Activated naive CD8-positive, alpha-beta T cell treated with anti-CD3 and anti-CD28 coated beads, Interleukin-2, amount 50 U/mL, for 24 hours (primary cell): Measurements from ENCODE around the gene MRPL41.
"Not testable (repeated sequence)": the region's sequence is repeated elsewhere in the genome, so short reads cannot be mapped to it uniquely, and the experiment has no call there.

Source experiments
- ATAC-seq: fragments of 150-1000 bp; cut with Tn5 transposase; one replicate; pipeline ENCODE4 v1.10.0; 2021
- DNase-seq: peaks from one replicate; pipeline ENCODE4 v3.0.0; 2021
- H3K27ac Mint-ChIP-seq: one replicate; pipeline ENCODE4 v1.8.0; 2021; ENCODE audit warnings: mild to moderate bottlenecking, mixed read lengths
- H3K27me3 Mint-ChIP-seq: one replicate; pipeline ENCODE4 v1.8.0; 2021; ENCODE audit warnings: mixed read lengths
- H3K36me3 Mint-ChIP-seq: one replicate; pipeline ENCODE4 v1.8.0; 2021; ENCODE audit warnings: low read depth, mixed read lengths
- H3K4me1 Mint-ChIP-seq: one replicate; pipeline ENCODE4 v1.8.0; 2021; ENCODE audit warnings: mixed read lengths
- H3K4me3 Mint-ChIP-seq: one replicate; pipeline ENCODE4 v1.8.0; 2021; ENCODE audit warnings: mild to moderate bottlenecking, moderate library complexity, mixed read lengths
- H3K9me3 Mint-ChIP-seq: one replicate; pipeline ENCODE4 v1.8.0; 2021; ENCODE audit warnings: mixed read lengths

MRPL41 gene

DNA sequence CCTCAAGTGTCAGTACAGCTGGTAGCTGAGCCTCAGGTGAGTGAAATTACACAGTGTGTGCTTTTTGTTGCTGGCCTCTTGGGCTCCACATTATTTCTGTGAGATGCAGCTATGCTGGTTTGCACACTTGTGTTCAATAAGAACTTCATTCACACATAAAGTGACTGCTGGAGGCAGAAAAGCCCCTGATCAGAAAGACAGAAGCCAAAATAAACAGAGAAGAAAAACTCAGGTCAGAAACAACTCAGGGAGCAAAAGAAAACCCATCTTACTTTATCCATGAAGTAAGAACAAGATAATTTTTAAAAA is 16.6 kb upstream of the MRPL41 start:
- Mint-ChIP-seq H3K4me1 (peaks cover 28% of the 10 kb centered on the region), H3K27me3 (no peaks in the 10 kb centered on the region), H3K9me3 (peaks cover 8% of the 10 kb centered on the region), H3K4me3 (no peak overlapping the region), H3K27ac (peak overlapping the region; percentile 67), H3K36me3 (peaks cover 12% of the 10 kb centered on the region)
- DNase-seq (no peak), ATAC-seq (no peak)

- Mint-ChIP-seq H3K27ac (peak overlapping the region; percentile 82), H3K36me3 (peaks cover 12% of the 10 kb centered on the region), H3K4me1 (peaks cover 25% of the 10 kb centered on the region)
- peak; percentile 14 for ATAC-seq
- H3K27me3 Mint-ChIP-seq, H3K9me3 Mint-ChIP-seq, H3K4me3 Mint-ChIP-seq, DNase-seq: not testable (repeated sequence)
Observed at GRCh38 chr9:137536594-137537131, 15.0 kb upstream of the MRPL41 start.

GRCh38 chr9:137538058-137538457 is 13.6 kb upstream of the MRPL41 start:
- peaks cover 25% of the 10 kb centered on the region for H3K4me1 Mint-ChIP-seq
- no peak overlapping the region for H3K27ac Mint-ChIP-seq
- DNase-seq (no peak), ATAC-seq (no peak)
- no peaks in the 10 kb centered on the region for H3K27me3 Mint-ChIP-seq
- no peak overlapping the region for H3K4me3 Mint-ChIP-seq
- H3K9me3 Mint-ChIP-seq, result peaks cover 8% of the 10 kb centered on the region
- H3K36me3 Mint-ChIP-seq, result peaks cover 12% of the 10 kb centered on the region

- Mint-ChIP-seq H3K36me3 (peaks cover 8% of the 10 kb centered on the region), H3K27ac (no peak overlapping the region), H3K4me1 (peaks cover 17% of the 10 kb centered on the region), H3K27me3 (no peaks in the 10 kb centered on the region), H3K4me3 (no peak overlapping the region), H3K9me3 (peaks cover 8% of the 10 kb centered on the region)
- no peak for DNase-seq
- ATAC-seq, result no peak
Observed at GRCh38 chr9:137540536-137540935, 11.1 kb upstream of the MRPL41 start.

- Mint-ChIP-seq H3K27me3 (no peaks in the 10 kb centered on the region), H3K4me3 (no peak overlapping the region), H3K4me1 (peaks cover 2% of the 10 kb centered on the region), H3K36me3 (no peaks in the 10 kb centered on the region), H3K9me3 (no peaks in the 10 kb centered on the region), H3K27ac (no peak overlapping the region)
- DNase-seq (no peak), ATAC-seq (no peak)
Observed at GRCh38 chr9:137542486-137542885, 9.2 kb upstream of the MRPL41 start.

DNA sequence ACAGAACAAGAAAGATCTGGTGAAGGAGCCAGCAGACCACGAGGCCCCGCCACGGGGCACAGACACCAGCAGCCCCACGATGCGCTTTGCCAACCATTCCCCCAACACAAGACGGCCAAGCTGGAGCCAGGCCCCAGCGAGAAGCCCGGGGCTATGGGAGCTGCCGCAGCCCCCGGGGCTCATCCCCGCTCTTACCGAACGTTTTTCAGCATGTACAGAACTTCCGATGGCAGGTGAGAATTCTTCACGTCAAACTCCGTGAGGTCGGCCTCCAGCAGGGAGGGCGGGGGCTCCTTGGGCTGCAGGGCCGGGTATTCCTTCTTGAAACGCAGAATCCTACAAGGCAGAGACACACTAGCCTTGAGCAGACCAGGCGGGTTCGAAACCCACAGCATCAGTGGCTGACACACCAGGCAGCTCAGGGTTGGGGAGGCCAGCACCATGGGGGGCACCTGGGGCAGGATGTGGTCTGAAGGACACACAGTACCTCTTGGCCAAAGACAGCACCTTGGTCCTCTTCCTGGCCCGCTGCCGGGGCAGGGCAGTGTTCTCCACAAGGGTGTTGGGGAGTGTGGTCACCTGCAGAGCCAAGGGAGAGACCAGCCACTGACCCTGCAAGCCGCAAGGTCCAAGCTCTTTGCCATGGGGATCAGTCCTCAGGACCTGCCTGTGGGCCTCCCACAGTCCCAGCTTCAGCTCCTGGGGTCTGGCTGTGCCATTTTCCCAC is 8.3 kb upstream of the MRPL41 start:
- Mint-ChIP-seq H3K4me1 (peaks cover 1% of the 10 kb centered on the region), H3K27me3 (no peaks in the 10 kb centered on the region), H3K4me3 (no peak overlapping the region), H3K27ac (no peak overlapping the region), H3K9me3 (no peaks in the 10 kb centered on the region), H3K36me3 (no peaks in the 10 kb centered on the region)
- DNase-seq (no peak), ATAC-seq (peak; percentile 13)

DNA sequence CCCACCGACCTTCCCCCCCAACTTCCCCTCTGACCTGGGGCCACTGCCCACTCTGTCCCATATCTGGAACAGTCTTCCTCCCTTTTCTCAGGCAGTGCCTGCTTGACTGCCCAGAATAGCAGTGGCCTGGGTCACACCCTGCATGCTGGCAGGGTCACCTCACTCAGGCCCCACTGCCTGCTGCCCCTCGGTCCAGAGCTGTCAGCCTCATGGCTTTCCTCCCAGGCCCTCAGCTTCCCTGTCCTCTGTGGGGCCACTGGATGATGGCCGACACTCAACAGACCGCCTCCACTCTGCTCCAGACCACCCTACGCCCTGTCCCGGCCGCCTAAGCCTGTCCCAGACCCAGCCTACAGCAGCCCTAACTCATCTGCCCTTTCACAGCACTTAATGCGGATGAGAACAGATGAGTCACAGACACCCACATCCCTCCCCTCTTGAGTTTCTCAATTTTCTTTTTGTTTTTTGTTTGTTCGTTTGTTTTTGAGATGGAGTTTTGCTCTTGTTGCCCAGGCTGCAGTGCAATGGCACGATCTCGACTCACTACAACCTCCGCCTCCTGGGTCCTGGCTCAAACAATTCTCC is 7.4 kb upstream of the MRPL41 start:
- H3K36me3 Mint-ChIP-seq, result no peaks in the 10 kb centered on the region
- DNase-seq (no peak), ATAC-seq (peak; percentile 64)
- H3K9me3 Mint-ChIP-seq, result no peaks in the 10 kb centered on the region
- H3K27ac Mint-ChIP-seq, result no peak overlapping the region
- H3K4me1 Mint-ChIP-seq, result peaks cover 5% of the 10 kb centered on the region
- H3K4me3 Mint-ChIP-seq, result no peak overlapping the region
- H3K27me3 Mint-ChIP-seq, result no peaks in the 10 kb centered on the region

DNA sequence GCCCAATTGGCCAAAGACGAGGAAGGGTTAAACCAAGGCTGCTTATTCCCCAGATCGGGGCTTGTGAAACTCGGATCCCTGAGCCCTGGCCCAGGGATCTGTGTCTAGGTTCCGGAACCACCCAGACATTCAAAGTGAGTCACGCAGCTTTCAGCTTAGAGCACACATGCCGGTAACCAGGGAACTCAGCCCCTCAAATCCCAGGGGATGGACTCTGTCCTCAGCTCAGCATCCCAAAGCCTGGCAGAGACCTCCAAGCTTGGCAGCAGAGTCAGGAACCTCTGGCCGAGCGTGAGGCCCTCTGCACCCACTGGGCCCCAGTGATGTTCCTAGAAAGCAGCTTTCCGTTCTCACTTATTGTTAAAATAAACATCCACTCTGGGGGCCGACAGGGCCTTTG is 6.6 kb upstream of the MRPL41 start:
- Mint-ChIP-seq H3K4me3 (no peak overlapping the region), H3K27me3 (no peaks in the 10 kb centered on the region), H3K36me3 (no peaks in the 10 kb centered on the region), H3K4me1 (peaks cover 10% of the 10 kb centered on the region), H3K27ac (no peak overlapping the region), H3K9me3 (no peaks in the 10 kb centered on the region)
- DNase-seq, result no peak
- no peak for ATAC-seq

DNA sequence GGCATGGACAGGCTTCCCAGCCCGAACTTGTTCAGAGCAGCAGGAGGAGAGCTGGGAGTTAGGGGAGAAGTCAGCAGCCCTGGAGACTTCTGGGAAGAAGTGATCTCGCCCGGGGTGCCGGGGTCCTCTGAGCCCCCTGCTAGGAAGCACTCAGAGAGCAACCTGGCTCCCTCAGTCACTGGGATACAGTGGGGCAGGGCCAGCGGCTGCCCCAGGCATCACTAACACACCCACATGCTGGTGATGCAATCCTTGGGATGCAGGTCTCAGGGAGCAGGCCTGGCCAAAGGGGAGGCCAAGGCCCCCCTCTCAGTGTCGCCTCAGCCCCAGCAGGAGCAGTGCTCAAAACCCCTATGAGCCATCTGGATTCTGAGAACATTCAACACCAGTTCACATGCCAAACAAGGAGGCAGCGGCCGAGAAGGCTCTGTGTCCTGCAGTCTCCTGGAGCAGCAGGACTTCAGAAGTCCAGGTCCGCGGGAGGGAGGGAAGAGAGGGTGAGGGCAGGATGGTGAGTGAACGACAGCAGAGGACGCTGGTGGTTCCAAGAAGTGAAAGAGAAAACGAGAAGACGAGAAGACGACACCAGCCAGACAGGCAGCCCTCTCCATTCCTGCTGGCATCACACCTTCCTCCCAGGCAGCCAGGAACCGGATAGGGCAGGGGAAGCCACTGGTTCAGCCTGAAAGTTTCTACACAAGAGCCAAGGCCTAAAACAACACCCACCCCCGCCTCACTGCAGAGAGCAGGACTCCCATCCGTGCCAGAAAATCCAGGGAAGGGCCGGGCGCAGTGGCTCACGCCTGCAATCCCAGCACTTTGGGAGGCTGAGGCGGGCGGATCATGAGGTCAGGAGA is 3.8 kb upstream of the MRPL41 start:
- Mint-ChIP-seq H3K27me3 (no peaks in the 10 kb centered on the region), H3K4me3 (no peak overlapping the region), H3K27ac (no peak overlapping the region), H3K9me3 (no peaks in the 10 kb centered on the region), H3K4me1 (peaks cover 19% of the 10 kb centered on the region), H3K36me3 (peaks cover 5% of the 10 kb centered on the region)
- no peak for DNase-seq
- no peak for ATAC-seq

DNA sequence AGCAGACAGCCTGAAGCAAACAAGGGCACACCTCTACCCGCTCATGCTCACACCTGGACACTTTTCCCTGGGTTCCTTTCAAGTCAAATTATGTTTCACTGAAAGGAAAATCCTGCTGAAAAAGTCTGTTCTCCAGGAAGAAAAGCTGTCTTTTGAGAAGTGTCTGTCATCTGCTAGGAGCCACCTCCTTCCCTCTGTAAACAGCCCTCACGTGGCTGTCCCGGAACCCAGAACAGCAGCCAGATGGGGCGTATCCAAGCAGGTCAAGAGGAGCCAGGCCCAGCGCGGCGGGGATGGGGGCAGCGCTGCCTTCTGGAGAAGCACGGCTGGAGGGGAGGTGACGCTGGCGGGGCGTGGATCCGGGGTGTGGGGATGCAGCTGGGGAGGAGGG is 1.5 kb upstream of the MRPL41 start, which contains the start of gene PNPLA7:
Gene PNPLA7, minus strand, starts transcription at position 172 of the 391 bp plus-strand sequence. CDS start 205 bp downstream, outside the sequence.
- H3K9me3 Mint-ChIP-seq, result no peaks in the 10 kb centered on the region
- H3K27ac Mint-ChIP-seq, result peak within 1 kb of the TSS; percentile 76
- peaks cover 18% of the 10 kb centered on the region for H3K4me1 Mint-ChIP-seq
- peak within 1 kb of the TSS; percentile 84 for H3K4me3 Mint-ChIP-seq
- ATAC-seq (no peak), DNase-seq (peak; percentile 53)
- H3K36me3 Mint-ChIP-seq, result peaks cover 9% of the 10 kb centered on the region
- H3K27me3 Mint-ChIP-seq, result no peaks in the 10 kb centered on the region

GRCh38 chr9:137550958-137551263 is 768 bp upstream of the MRPL41 start:
- H3K4me1 Mint-ChIP-seq, result peaks cover 18% of the 10 kb centered on the region
- H3K27me3 Mint-ChIP-seq, H3K27ac Mint-ChIP-seq, H3K9me3 Mint-ChIP-seq, ATAC-seq, DNase-seq: not testable (repeated sequence)
- peaks cover 11% of the 10 kb centered on the region for H3K36me3 Mint-ChIP-seq
- H3K4me3 Mint-ChIP-seq, result peak overlapping the region; percentile 84

DNA sequence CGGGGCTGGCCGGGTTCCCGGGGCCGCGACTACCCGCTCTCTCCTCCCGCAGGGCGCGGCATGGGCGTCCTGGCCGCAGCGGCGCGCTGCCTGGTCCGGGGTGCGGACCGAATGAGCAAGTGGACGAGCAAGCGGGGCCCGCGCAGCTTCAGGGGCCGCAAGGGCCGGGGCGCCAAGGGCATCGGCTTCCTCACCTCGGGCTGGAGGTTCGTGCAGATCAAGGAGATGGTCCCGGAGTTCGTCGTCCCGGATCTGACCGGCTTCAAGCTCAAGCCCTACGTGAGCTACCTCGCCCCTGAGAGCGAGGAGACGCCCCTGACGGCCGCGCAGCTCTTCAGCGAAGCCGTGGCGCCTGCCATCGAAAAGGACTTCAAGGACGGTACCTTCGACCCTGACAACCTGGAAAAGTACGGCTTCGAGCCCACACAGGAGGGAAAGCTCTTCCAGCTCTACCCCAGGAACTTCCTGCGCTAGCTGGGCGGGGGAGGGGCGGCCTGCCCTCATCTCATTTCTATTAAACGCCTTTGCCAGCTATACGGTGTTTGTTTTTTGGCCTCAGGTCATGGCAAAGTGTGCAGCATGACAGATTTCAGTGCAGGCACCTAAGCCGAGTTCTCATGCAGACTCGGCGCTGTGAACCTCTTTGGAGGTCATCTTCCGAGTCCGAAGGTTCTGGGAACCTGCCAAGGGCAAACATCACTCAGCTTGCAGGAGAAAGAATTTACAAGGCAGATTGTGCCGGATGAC is 516 bp downstream of the MRPL41 start:
- Mint-ChIP-seq H3K27me3 (no peaks in the 10 kb centered on the region), H3K9me3 (no peaks in the 10 kb centered on the region), H3K4me3 (peak overlapping the region; percentile 84), H3K27ac (peak overlapping the region; percentile 86), H3K36me3 (peaks cover 13% of the 10 kb centered on the region), H3K4me1 (peaks cover 18% of the 10 kb centered on the region)
- ATAC-seq (no peak), DNase-seq (peak; percentile 29)

GRCh38 chr9:137553654-137554053 is 2.0 kb downstream of the MRPL41 start:
- H3K27ac Mint-ChIP-seq, DNase-seq: not testable (repeated sequence)
- peak overlapping the region; percentile 84 for H3K4me3 Mint-ChIP-seq

DNA sequence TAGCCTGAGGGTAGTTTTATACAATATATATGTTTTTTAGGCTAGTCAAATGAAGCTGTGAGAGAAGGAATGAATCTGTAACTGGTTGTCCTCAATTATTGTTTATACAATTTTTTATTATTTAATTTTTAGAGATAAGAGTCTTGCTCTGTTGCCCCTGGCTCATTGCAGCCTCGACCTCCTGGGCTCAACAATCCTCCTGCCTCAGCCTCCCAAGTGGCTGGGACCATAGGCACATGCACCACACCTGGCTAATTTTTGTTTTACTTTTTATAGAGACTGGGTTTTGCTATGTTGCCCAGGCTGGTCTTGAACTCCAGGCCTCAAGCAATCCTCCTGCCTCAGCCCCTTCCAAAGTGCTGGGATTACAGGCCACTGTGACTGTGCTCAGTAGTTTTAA is 2.7 kb downstream of the MRPL41 start:
- no peak for ATAC-seq

More at GRCh38 chr9:137553654-137554053, 2.0 kb downstream of the MRPL41 start:
- H3K9me3 Mint-ChIP-seq, H3K27me3 Mint-ChIP-seq, ATAC-seq: not testable (repeated sequence)
- Mint-ChIP-seq H3K36me3 (peaks cover 16% of the 10 kb centered on the region), H3K4me1 (peaks cover 18% of the 10 kb centered on the region)

More for the DNA sequence above, 2.7 kb downstream of the MRPL41 start:
- Mint-ChIP-seq H3K9me3 (no peaks in the 10 kb centered on the region), H3K4me3 (no peak overlapping the region), H3K4me1 (peaks cover 14% of the 10 kb centered on the region), H3K27ac (no peak overlapping the region), H3K27me3 (no peaks in the 10 kb centered on the region), H3K36me3 (peaks cover 16% of the 10 kb centered on the region)
- DNase-seq, result no peak
